Body of pancreas (tissue), 4 donors: ENCODE data around the gene DCHS1. TPM values are rescaled to one million over a fixed set of nuclear protein-coding genes. Genes with fewer than 3 reads are reported as not detected.

Experiments
- ATAC-seq: fragments of 150-250 bp; one replicate; pipeline ENCODE4 v1.9.1; 2016
- DNase-seq, 4 donors: peaks; one replicate each; pipeline ENCODE4 v3.0.0-alpha.2; 2019
- H3K27ac ChIP-seq, 4 donors: fragments of 200-600 bp; sonication (generic); 1 replicate in 3 of 4; 2 replicates in 1 of 4; pipeline versions ENCODE4 v1.5.1 to v1.6.1; 2016 to 2019; ENCODE audit warnings: mild to moderate bottlenecking in 1 of 4, mixed read lengths in 1 of 4, moderate library complexity in 1 of 4
- H3K27me3 ChIP-seq, 2 donors: fragments of 200-600 bp; sonication (generic); one replicate each; pipeline ENCODE4 v1.6.0; 2016; ENCODE audit warnings: mild to moderate bottlenecking in 1 of 2
- H3K36me3 ChIP-seq, 2 donors: fragments of 200-600 bp; sonication (generic); replicated peaks in 1 of 2; 2 replicates each; pipeline ENCODE4 v1.5.1; 2016; ENCODE audit warnings: low read depth in 2 of 2; ENCODE audit not compliant: insufficient read depth in 1 of 2
- H3K4me1 ChIP-seq: fragments of 200-600 bp; sonication (generic); one replicate; pipeline ENCODE4 v1.6.0; 2016
- H3K4me3 ChIP-seq, 2 donors: fragments of 200-600 bp; sonication (generic); 1 replicate in 1 of 2; 2 replicates in 1 of 2; pipeline ENCODE4 v1.5.1; 2016 to 2019
- H3K9me3 ChIP-seq, 3 donors: fragments of 200-600 bp; sonication (generic); 1 replicate in 2 of 3; 2 replicates in 1 of 3; pipeline ENCODE4 v1.5.1; 2016
- POLR2A ChIP-seq, 3 donors: fragments of 450-650 bp; IDR thresholded peaks; one replicate each; pipeline ENCODE4 v1.6.1; 2016; ENCODE audit warnings: antibody characterized with exemption in 3 of 3, mild to moderate bottlenecking in 2 of 3
- WGBS, 2 donors: methylation state at CpG; one replicate each; pipeline ENCODE4 v1.1.5; 2017; 5-methylcytosine and 5-hydroxymethylcytosine counted together
- intact Hi-C: fragments of 100-400 bp; cut with DNase I; formaldehyde crosslinking; loops from one replicate; pipeline ENCODE4 v1.15.1; 2023
- total RNA-seq, 2 donors: library from RNA; depleted of rRNA; stranded (reverse); fragments of >200 nt; gene quantifications; one replicate each; pipeline ENCODE4 v1.1.0, GENCODE V29; 2016
- TF ChIP-seq, protein P1 (sequence below), 7 experiments: fragments of 450-650 bp in 4 of 7; fragments of 200-600 bp in 3 of 7; sonication (generic) in 3 of 7; IDR thresholded peaks; one replicate each; pipeline ENCODE4 v1.5.1; 2016 to 2019; ENCODE audit warnings: antibody characterized with exemption in 7 of 7

DCHS1 gene
- total RNA-seq, 2 donors from 2014 or later, result 6.0 to 10.9 TPM

DNA sequence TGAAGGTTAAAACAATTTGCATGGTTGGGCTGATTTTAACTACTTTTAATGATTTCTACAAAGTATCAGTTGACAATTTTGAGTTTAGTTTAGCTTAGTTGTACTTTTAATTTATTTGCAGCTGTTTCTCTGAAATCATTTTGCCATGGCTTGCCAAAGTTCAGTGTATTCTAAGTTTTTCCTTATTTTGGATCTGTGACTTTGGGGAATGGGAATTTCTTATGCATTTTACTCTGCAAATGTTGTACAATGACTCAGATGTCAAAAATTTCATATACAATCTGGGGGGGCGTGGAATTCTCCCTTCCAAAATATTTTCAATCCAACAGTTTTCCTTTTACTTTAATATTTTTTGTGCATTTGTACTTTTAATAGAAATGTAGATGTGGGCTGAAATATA lies 8.9 kb upstream of the DCHS1 start:
- ATAC-seq (no peak), DNase-seq (no peak)
- Histone ChIP-seq H3K9me3 (no peaks in the 10 kb centered on the region), H3K4me3 (no peak overlapping the region), H3K27me3 (no peaks in the 10 kb centered on the region), H3K4me1 (no peaks in the 10 kb centered on the region), H3K27ac (no peak overlapping the region), H3K36me3 (no peaks in the 10 kb centered on the region)
- WGBS, 2 donors, result 0% methylated on average over 1 of the region's 1 CpG
- intact Hi-C loops, result no loop called here
- TF ChIP-seq POLR2A (IDR thresholded peaks at IDR 0.05), result no peak
- TF ChIP-seq, protein P1, sequence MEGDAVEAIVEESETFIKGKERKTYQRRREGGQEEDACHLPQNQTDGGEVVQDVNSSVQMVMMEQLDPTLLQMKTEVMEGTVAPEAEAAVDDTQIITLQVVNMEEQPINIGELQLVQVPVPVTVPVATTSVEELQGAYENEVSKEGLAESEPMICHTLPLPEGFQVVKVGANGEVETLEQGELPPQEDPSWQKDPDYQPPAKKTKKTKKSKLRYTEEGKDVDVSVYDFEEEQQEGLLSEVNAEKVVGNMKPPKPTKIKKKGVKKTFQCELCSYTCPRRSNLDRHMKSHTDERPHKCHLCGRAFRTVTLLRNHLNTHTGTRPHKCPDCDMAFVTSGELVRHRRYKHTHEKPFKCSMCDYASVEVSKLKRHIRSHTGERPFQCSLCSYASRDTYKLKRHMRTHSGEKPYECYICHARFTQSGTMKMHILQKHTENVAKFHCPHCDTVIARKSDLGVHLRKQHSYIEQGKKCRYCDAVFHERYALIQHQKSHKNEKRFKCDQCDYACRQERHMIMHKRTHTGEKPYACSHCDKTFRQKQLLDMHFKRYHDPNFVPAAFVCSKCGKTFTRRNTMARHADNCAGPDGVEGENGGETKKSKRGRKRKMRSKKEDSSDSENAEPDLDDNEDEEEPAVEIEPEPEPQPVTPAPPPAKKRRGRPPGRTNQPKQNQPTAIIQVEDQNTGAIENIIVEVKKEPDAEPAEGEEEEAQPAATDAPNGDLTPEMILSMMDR (IDR thresholded peaks at IDR 0.05), result no peak

DNA sequence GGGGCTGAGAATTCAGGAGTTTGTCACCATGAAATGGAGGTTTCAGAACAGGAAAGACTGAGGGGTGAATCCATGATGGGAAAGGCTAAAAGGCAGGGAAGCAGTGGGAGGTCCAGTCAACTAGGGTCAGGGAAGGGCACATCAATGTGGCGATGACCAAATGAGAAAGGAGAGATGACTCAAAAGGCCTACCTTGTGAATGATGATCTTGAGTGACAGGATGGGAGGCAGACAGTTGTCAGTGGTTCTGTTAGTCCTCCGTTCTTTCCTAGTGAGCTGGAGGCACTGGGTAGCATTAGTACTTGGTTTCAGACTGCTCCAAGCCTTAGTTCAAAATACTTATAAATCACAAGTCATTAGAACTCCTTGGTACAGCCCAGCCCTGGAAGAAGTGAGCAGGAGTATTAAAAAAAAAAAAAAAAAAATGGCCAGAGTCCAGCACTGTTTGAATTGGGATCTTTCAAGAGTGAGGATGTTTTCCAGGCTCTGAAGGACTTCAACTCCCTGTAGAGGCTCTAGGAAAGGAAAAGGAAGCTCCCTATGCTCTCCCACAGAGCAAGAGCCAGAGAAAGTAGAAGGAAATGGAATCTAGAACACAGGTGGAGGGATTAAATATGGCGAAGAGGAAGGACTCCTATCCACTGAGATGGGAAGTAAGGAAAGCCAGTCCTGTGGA lies 8.3 kb upstream of the DCHS1 start:
- Histone ChIP-seq H3K4me1 (no peaks in the 10 kb centered on the region), H3K27me3 (no peaks in the 10 kb centered on the region), H3K36me3 (no peaks in the 10 kb centered on the region), H3K4me3 (no peak overlapping the region), H3K27ac (no peak overlapping the region), H3K9me3 (no peaks in the 10 kb centered on the region)
- TF ChIP-seq, protein P1 (IDR thresholded peaks at IDR 0.05), result no peak
- no peak for TF ChIP-seq POLR2A (IDR thresholded peaks at IDR 0.05)
- DNase-seq (no peak), ATAC-seq (no peak)
- 57 to 88% methylated on average over 2 to 3 of the region's 3 CpGs for WGBS, 2 donors
- intact Hi-C loops, result no loop called here

DNA sequence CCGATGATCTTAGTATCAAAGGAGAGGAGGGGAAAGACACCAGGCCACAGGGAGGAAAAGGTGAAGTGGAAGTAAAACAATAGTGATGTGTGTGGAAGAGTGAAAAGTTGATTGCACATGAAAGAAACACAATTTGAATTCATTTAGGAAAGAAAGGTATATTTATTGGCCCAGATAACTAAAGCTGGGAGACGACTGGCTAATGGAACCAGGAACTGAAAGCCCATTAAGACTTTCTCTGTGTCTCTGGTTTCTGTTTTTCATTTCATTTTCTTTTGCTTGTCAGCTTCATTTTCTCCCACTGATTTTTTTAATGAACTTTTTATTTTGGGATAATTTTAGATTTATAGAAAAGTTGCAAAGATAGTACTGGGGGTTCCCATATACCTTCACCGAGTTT lies 5.1 kb upstream of the DCHS1 start:
- no peaks in the 10 kb centered on the region for H3K4me1 ChIP-seq
- TF ChIP-seq, protein P1 (IDR thresholded peaks at IDR 0.05), result no peak
- TF ChIP-seq POLR2A (IDR thresholded peaks at IDR 0.05), result no peak
- no peaks in the 10 kb centered on the region for H3K9me3 ChIP-seq
- DNase-seq (no peak), ATAC-seq (no peak)
- H3K27me3 ChIP-seq, result no peaks in the 10 kb centered on the region
- no peak overlapping the region for H3K27ac ChIP-seq
- 78 to 80% methylated on average over 3 of the region's 3 CpGs for WGBS, 2 donors
- no peak overlapping the region for H3K4me3 ChIP-seq
- no peaks in the 10 kb centered on the region for H3K36me3 ChIP-seq
- intact Hi-C loops, result no loop called here

DNA sequence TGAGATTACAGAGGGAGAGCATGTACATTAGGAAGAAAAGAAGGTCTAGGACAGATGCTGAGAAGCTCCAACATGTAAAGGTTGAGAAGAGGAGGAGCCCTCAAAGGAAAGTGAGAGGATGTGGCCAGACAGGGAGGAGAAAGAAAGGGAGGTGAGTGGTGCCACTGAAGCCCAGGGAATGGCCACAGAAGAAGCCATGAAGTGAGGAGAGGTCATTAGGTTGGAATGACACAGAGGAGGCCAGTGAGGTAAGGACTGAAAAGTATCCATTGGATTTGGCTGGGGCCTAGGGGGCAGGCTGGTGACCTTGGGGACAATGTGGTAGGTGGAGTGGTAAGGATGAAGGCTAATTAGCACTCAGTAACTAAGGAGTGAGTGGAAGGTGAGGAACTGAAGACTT lies 3.0 kb upstream of the DCHS1 start:
- DNase-seq, result no peak
- TF ChIP-seq, protein P1 (IDR thresholded peaks at IDR 0.05), result no peak
- no peak for TF ChIP-seq POLR2A (IDR thresholded peaks at IDR 0.05)
- no peak for ATAC-seq

DNA sequence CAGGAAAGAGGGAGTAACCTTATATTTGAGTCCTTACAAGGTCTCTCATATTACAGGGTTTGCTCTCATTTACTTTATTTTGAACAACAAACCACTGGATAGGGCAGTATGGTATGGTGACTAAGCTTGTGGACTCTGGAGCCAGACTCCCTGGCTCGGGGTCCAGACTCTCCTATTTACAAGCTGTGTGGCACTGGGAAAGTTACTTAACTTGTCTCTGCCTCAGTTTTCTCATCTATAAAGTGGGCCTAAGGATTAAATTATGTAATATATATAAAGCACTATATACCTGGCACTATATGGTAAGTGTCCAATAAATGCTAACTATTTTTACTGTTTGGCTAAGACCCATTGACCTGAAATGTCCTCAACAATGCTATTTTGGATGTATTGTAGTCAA lies 1.7 kb upstream of the DCHS1 start:
- no peak for ATAC-seq
- Histone ChIP-seq H3K36me3 (no peaks in the 10 kb centered on the region), H3K4me1 (peaks cover 12% of the 10 kb centered on the region), H3K4me3 (no peak overlapping the region), H3K27ac (no peak overlapping the region), H3K27me3 (no peaks in the 10 kb centered on the region), H3K9me3 (no peaks in the 10 kb centered on the region)
- intact Hi-C loops, result no loop called here
- no peak for TF ChIP-seq POLR2A (IDR thresholded peaks at IDR 0.05)
- TF ChIP-seq, protein P1 (IDR thresholded peaks at IDR 0.05), result no peak
- DNase-seq, result no peak
- WGBS, 2 donors, result 59 to 75% methylated on average over 1 of the region's 1 CpG

More for the DNA sequence above, 3.0 kb upstream of the DCHS1 start:
- Histone ChIP-seq H3K27ac (no peak overlapping the region), H3K9me3 (no peaks in the 10 kb centered on the region), H3K27me3 (no peaks in the 10 kb centered on the region), H3K4me1 (peaks cover 12% of the 10 kb centered on the region), H3K4me3 (no peak overlapping the region), H3K36me3 (no peaks in the 10 kb centered on the region)
- intact Hi-C loops, result no loop called here
